T1000 (cell line): ENCODE results near the gene METTL17.
"Not testable (repeated sequence)": the region's sequence is repeated elsewhere in the genome, so short reads cannot be mapped to it uniquely, and the experiment has no call there.

ENCODE experiments used
- DNase-seq: peaks from one replicate; lab custom pipeline; 2025; ENCODE audit warnings: mixed read lengths; lab: John Stamatoyannopoulos, UW

Gene METTL17

GRCh38 chr14:20997115-20997514 is 7.3 kb downstream of the METTL17 start:
- no peak for DNase-seq

GRCh38 chr14:20997564-20997963 is 7.8 kb downstream of the METTL17 start:
- no peak for DNase-seq

- DNase-seq: no peak
Observed at GRCh38 chr14:20998139-20998538, 8.4 kb downstream of the METTL17 start.

GRCh38 chr14:20998674-20999366 is 9.0 kb downstream of the METTL17 start, which contains the start of gene SLC39A2:
TSS of gene SLC39A2 (plus strand) at chr14:20999293. CDS start at chr14:20999447, 154 bp downstream.
- DNase-seq: no peak

GRCh38 chr14:20999591-20999990 is 9.8 kb downstream of the METTL17 start:
- no peak for DNase-seq

- DNase-seq: no peak
Observed at GRCh38 chr14:21001218-21001617, 11.4 kb downstream of the METTL17 start.

- DNase-seq: no peak
Observed at GRCh38 chr14:21003788-21004346, 14.1 kb downstream of the METTL17 start.

GRCh38 chr14:21009721-21010120 is 19.9 kb downstream of the METTL17 start:
- DNase-seq: not testable (repeated sequence)

GRCh38 chr14:21011136-21011535 is 21.4 kb downstream of the METTL17 start:
- DNase-seq: no peak

GRCh38 chr14:21014761-21015190 is 25.0 kb downstream of the METTL17 start:
- DNase-seq: peak; percentile 10

GRCh38 chr14:21015312-21015711 is 25.5 kb downstream of the METTL17 start:
- no peak for DNase-seq

- no peak for DNase-seq
Observed at GRCh38 chr14:21016413-21017190, 26.8 kb downstream of the METTL17 start.

- DNase-seq: no peak
Observed at GRCh38 chr14:21017528-21018245, 27.9 kb downstream of the METTL17 start.

GRCh38 chr14:21018286-21018685 is 28.5 kb downstream of the METTL17 start:
- DNase-seq: no peak

- DNase-seq: no peak
Observed at GRCh38 chr14:21018781-21019180, 29.0 kb downstream of the METTL17 start.

- DNase-seq: no peak
Observed at GRCh38 chr14:21019366-21019765, 29.6 kb downstream of the METTL17 start.

GRCh38 chr14:21020977-21021545 is 31.3 kb downstream of the METTL17 start:
- DNase-seq: no peak

- no peak for DNase-seq
Observed at GRCh38 chr14:21022686-21023085, 32.9 kb downstream of the METTL17 start.

- no peak for DNase-seq
Observed at GRCh38 chr14:21023174-21023573, 33.4 kb downstream of the METTL17 start.

GRCh38 chr14:21023817-21024584 is 34.2 kb downstream of the METTL17 start:
- no peak for DNase-seq
